ENCODE results near the gene TMEM121. TPM values are rescaled to one million over a fixed set of nuclear protein-coding genes. Genes with fewer than 3 reads are reported as not detected.
A peak's percentile ranks its signal among the peaks of the same experiment; 100 is the strongest.

Gene TMEM121
- total and polyA plus RNA-seq, 10 of the 15 experiments (the other 5 are each of a cell fraction or from before 2014, with no cell fraction given): 0.04 to 4.9 (median 1.2) TPM; not detected in 2

DNA sequence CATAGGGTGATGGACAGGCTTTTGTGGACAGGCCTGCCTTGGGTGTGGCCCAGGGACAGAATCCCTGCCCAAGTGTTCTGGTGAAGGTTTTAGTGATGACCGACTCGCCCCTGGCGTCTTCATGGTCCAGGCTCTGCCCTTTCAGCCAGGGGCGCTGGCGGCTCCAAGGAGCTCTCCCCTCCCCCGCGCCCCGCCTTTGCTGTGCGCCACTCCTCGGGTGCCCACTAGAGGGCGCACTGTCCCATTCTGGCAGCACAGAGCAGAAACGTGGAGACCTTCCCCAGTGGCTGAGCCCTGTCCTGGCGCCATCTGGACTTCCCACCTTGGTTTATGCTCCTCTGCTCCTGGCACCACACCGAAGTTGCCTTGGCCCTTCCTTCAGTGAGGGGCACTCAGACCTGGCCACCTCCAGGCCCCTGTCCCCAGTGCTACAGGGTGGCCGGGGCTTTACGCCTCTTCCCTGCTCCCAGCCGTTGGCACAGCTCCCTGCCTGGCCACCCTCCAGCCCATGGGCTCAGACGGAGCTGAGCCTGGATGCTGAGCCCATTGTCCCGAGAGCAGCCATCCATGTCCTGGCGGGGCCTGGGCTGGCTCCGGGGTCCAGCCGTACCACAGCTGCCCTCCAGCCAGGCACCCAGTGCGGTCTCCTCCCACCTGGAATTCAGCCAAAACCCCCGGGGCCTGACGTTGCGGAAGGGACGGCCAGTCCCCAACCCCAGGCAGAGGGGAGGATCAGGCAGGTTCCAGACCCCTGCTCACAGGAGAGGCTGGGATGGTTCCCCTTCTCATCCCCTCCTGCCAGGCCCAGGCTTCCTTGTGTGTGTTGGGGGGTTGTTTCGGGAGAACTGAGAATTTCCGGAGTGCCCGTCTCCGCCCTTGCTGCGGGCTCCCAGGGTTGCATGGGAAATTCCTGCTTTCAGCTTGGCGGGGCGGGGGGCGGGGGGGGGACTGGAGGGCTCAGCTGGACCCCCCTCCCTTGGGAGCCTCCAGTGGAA, 45.3 kb upstream of the TMEM121 start (continued):
- TF ChIP-seq, protein P1, sequence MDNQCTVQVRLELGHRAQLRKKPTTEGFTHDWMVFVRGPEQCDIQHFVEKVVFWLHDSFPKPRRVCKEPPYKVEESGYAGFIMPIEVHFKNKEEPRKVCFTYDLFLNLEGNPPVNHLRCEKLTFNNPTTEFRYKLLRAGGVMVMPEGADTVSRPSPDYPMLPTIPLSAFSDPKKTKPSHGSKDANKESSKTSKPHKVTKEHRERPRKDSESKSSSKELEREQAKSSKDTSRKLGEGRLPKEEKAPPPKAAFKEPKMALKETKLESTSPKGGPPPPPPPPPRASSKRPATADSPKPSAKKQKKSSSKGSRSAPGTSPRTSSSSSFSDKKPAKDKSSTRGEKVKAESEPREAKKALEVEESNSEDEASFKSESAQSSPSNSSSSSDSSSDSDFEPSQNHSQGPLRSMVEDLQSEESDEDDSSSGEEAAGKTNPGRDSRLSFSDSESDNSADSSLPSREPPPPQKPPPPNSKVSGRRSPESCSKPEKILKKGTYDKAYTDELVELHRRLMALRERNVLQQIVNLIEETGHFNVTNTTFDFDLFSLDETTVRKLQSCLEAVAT (IDR thresholded peaks at IDR 0.05): peak; percentile 73
- TF ChIP-seq ZNF207 (IDR thresholded peaks at IDR 0.05; ENCODE audit: borderline replicate concordance) (0 out of 2 replicates have a peak, but pooled peaks have one; percentile 70), IKZF1 (conservative IDR thresholded peaks at IDR 0.05) (peak; percentile 89), MTA2 (IDR thresholded peaks at IDR 0.05; ENCODE audit: low read depth) (0 out of 2 replicates have a peak, but pooled peaks have one; percentile 43), LARP7 (IDR thresholded peaks at IDR 0.05) (peak; percentile 86), CBX5 (IDR thresholded peaks at IDR 0.05; ENCODE audit: low read depth) (peak; percentile 85; the same call in 1 of the 2 replicates), EED (IDR thresholded peaks at IDR 0.05; ENCODE audit: low read depth) (peak; percentile 27; the same call in 1 of the 2 replicates), ASH2L (IDR thresholded peaks at IDR 0.05; ENCODE audit: borderline replicate concordance, low read depth) (no peak), MEF2A (IDR thresholded peaks at IDR 0.05; ENCODE audit: insufficient read depth, low read depth, low read length) (no peak), GABPA (IDR thresholded peaks at IDR 0.05; ENCODE audit: low read depth) (no peak), CBX3 (IDR thresholded peaks at IDR 0.05; ENCODE audit: borderline replicate concordance, low read depth) (no peak), EZH2 (IDR thresholded peaks at IDR 0.05; ENCODE audit: borderline replicate concordance, control insufficient read depth, low read depth, low read length) (no peak), SMC3 (IDR thresholded peaks at IDR 0.05; ENCODE audit: borderline replicate concordance, low read length) (peak; percentile 76), ZNF384 (IDR thresholded peaks at IDR 0.05; ENCODE audit: borderline replicate concordance, low read depth, low read length) (no peak), FOS (IDR thresholded peaks at IDR 0.05; ENCODE audit: borderline replicate concordance, extremely low read depth, insufficient read length) (no peak)
- TF ChIP-seq, protein P2, sequence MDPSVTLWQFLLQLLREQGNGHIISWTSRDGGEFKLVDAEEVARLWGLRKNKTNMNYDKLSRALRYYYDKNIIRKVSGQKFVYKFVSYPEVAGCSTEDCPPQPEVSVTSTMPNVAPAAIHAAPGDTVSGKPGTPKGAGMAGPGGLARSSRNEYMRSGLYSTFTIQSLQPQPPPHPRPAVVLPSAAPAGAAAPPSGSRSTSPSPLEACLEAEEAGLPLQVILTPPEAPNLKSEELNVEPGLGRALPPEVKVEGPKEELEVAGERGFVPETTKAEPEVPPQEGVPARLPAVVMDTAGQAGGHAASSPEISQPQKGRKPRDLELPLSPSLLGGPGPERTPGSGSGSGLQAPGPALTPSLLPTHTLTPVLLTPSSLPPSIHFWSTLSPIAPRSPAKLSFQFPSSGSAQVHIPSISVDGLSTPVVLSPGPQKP (IDR thresholded peaks at IDR 0.05; ENCODE audit: low read depth, low read length): no peak
- TF ChIP-seq, protein P3, sequence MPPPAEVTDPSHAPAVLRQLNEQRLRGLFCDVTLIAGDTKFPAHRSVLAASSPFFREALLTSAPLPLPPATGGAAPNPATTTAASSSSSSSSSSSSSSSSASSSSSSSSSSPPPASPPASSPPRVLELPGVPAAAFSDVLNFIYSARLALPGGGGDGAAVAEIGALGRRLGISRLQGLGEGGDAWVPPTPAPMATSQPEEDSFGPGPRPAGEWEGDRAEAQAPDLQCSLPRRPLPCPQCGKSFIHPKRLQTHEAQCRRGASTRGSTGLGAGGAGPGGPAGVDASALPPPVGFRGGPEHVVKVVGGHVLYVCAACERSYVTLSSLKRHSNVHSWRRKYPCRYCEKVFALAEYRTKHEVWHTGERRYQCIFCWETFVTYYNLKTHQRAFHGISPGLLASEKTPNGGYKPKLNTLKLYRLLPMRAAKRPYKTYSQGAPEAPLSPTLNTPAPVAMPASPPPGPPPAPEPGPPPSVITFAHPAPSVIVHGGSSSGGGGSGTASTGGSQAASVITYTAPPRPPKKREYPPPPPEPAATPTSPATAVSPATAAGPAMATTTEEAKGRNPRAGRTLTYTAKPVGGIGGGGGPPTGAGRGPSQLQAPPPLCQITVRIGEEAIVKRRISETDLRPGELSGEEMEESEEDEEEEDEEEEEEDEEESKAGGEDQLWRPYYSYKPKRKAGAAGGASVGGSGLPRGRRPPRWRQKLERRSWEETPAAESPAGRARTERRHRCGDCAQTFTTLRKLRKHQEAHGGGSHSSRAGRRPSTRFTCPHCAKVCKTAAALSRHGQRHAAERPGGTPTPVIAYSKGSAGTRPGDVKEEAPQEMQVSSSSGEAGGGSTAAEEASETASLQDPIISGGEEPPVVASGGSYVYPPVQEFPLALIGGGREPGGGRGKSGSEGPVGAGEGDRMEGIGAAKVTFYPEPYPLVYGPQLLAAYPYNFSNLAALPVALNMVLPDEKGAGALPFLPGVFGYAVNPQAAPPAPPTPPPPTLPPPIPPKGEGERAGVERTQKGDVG (CRISPR knock-in tag; IDR thresholded peaks at IDR 0.05): no peak
- TF ChIP-seq, protein P4, sequence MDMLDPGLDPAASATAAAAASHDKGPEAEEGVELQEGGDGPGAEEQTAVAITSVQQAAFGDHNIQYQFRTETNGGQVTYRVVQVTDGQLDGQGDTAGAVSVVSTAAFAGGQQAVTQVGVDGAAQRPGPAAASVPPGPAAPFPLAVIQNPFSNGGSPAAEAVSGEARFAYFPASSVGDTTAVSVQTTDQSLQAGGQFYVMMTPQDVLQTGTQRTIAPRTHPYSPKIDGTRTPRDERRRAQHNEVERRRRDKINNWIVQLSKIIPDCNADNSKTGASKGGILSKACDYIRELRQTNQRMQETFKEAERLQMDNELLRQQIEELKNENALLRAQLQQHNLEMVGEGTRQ (IDR thresholded peaks at IDR 0.05; ENCODE audit: borderline replicate concordance, low read depth, low read length): no peak
- TF ChIP-seq, protein P5, sequence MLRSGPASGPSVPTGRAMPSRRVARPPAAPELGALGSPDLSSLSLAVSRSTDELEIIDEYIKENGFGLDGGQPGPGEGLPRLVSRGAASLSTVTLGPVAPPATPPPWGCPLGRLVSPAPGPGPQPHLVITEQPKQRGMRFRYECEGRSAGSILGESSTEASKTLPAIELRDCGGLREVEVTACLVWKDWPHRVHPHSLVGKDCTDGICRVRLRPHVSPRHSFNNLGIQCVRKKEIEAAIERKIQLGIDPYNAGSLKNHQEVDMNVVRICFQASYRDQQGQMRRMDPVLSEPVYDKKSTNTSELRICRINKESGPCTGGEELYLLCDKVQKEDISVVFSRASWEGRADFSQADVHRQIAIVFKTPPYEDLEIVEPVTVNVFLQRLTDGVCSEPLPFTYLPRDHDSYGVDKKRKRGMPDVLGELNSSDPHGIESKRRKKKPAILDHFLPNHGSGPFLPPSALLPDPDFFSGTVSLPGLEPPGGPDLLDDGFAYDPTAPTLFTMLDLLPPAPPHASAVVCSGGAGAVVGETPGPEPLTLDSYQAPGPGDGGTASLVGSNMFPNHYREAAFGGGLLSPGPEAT (IDR thresholded peaks at IDR 0.05; ENCODE audit: low read depth): peak; percentile 67; the same call in 1 of the 2 replicates

All from GM12878 (cell line).